Suprapubic skin (tissue), 3 donors: ENCODE data around the gene AGL.

Source experiments
- POLR2A ChIP-seq, 2 donors: fragments of 450-650 bp; IDR thresholded peaks; one replicate each; pipeline ENCODE4 v1.6.1; 2017; ENCODE audit warnings: antibody characterized with exemption in 2 of 2, mild to moderate bottlenecking in 2 of 2, moderate library complexity in 2 of 2
- TF ChIP-seq, protein P1 (sequence below), 2 donors: fragments of 200-600 bp in 1 of 2; fragments of 450-650 bp in 1 of 2; sonication (generic) in 1 of 2; IDR thresholded peaks; one replicate each; pipeline ENCODE4 v1.5.1; 2016 to 2019; ENCODE audit warnings: antibody characterized with exemption in 2 of 2, mild to moderate bottlenecking in 1 of 2, moderate library complexity in 1 of 2

DNA sequence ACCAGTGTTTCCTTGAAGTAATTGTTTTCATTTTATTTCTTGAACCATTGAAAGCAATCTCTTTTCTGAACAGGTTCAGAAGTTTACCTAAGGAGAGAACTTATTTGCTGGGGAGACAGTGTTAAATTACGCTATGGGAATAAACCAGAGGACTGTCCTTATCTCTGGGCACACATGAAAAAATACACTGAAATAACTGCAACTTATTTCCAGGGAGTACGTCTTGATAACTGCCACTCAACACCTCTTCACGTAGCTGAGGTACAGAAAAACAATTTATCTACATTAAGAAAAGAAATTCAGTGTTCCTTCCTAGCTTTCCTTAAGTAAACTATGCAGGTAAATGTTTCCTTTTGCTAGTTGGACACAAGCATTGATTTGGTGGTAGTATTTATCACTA is 27.4 kb downstream of the AGL start:
- no peak for TF ChIP-seq POLR2A (IDR thresholded peaks at IDR 0.05)
- TF ChIP-seq, protein P1, sequence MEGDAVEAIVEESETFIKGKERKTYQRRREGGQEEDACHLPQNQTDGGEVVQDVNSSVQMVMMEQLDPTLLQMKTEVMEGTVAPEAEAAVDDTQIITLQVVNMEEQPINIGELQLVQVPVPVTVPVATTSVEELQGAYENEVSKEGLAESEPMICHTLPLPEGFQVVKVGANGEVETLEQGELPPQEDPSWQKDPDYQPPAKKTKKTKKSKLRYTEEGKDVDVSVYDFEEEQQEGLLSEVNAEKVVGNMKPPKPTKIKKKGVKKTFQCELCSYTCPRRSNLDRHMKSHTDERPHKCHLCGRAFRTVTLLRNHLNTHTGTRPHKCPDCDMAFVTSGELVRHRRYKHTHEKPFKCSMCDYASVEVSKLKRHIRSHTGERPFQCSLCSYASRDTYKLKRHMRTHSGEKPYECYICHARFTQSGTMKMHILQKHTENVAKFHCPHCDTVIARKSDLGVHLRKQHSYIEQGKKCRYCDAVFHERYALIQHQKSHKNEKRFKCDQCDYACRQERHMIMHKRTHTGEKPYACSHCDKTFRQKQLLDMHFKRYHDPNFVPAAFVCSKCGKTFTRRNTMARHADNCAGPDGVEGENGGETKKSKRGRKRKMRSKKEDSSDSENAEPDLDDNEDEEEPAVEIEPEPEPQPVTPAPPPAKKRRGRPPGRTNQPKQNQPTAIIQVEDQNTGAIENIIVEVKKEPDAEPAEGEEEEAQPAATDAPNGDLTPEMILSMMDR (IDR thresholded peaks at IDR 0.05): no peak
